NCI-H774 (cell line): ENCODE measurements around the gene RNF19B.

Source experiments
- DNase-seq: peaks from one replicate; lab custom pipeline; 2025; lab: John Stamatoyannopoulos, UW

Gene RNF19B

DNA sequence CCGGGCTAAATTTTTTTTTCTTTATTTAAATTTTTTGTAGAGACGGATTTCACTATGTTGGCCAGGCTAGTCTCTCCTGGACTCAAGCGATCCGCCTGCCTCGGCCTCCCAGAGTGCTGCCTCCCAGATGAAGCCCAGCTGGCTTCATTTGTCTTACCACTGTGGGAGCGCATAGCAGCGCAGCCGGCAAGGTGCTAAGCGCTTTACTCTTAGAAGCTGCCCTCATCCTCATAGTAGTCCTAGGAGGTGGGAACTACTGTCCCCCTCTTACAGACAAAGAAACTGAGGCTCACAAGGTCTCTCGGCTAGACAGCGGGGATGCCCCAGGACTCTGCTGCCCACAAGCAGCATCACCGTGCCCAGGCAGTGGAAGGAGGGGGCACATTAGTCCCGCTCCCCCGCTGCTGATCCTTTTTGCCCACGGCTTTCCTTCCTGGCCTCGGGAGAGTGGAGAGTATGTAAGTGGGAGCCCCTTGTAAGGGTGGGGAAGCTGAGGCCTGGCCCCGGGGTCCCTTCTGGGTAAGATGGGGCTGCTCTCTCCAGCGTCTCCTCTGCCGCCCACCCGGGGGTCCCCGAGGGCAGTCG, 64.1 kb downstream of the RNF19B start:
- DNase-seq, result no peak

DNA sequence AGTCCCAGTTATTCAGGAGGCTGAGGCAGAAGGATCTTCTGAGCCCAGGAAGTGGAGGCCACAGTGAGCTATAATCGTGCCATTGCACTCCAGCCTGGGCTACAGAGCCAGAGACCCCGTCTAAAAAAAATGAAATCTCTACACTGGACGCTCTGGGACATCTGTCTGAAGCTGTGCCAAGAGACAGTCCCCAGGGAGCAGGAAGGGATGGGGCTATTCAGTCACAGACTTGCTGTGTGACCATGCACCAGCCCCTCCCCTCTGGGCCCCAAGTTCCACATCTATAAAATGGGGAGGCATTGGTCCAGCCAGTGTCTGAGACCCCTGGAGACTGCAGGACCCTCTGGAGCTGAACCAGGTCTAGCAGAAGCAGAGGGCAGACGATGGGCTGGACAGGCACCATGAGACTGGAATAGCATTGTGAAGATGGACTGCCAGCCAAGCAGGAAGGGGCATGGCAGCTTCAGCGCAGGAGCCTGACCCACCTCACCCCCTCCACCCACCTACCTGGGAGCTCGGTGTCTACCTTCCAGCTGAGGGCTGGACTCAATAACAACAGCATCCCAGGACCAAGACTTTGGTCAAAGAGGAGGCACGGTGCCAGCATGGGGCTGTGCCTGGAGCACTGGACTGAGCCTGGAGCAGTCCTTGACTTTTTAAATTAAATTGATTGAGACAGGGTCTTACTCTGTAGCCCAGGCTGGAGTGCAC, 64.9 kb downstream of the RNF19B start:
- DNase-seq, result no peak

DNA sequence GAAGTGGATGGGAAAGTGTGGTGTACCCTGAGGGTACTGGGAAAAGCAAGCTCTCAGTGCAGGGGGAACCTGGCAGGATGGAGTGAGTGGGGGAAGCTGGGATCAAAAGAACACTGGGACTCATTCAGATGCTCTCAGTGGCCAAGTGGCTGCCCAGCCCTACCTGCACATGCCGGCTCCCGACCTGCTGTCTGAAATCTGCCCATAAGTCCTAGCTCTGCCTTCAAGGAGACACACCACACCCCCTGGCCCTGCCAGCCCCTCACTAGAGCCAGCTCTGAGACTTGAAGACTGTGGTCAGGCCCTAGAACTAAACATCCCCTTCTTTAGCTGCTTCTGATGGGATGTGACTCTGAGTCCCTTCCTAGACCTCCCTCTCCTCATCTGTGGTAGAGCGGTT, 65.7 kb downstream of the RNF19B start:
- no peak for DNase-seq

DNA sequence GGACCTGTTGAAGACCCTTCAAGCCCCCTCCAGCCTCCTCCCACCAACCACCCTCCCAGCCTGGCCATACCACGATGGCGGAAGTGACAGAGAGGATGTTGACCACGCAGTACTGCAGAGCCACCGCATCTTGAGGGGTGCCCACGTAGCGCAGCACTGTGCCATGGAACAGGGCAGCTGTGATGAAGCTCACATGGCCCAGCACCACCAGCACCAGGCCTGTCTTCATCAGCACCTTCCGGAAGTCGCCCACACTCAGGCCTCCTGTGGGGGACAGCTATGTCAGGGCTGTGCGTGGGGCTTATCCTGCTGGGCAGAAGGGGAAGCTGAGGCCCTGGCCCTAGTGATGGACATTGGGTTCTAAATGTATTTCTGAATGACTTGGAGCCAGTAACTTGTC, 66.6 kb downstream of the RNF19B start:
- DNase-seq, result no peak

DNA sequence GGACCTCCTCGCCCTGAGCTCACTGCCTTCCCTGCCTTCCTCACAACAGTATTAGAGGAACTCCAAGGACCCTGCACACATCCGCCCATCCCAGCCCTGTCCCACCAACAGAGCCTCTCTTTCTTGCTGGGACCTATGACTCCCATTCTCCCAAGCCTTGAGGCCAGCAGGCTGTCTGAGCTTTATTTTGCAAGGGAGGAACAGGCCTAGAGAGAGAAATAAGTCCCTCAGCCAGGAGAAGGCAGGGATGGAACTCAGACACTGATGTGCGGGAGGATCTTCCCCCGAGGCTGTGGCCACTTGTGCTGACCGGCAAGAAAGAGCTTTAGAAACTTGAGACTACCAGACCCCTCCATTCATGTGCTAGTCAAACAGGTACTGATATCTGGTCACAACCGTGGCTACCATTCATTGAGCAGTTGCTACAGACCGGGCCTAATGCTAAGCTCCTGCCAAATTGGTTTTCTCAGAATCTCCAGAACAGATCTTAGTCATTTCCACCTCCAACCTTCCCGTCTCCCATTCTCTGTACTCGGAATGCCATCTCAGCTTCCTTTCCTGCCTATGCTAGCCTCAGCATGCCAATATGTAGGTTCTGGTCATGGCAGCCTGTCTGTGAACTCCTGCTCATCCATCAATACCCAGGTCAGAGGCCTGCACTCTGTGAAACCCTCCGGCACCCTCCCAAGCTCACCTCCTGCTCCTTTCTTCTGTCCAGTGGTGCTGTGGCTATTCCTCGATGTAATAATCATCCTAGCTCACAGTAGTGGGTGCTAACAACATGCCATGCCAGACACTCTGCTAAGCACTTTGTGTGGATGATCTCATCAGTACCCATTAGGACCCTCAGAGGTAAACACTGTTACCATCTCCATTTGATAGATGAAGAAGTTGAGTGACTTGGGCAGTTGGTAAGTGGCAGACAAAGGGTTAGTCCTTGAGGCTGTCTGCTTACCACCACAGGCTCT, 67.2 kb downstream of the RNF19B start:
- DNase-seq, result no peak

DNA sequence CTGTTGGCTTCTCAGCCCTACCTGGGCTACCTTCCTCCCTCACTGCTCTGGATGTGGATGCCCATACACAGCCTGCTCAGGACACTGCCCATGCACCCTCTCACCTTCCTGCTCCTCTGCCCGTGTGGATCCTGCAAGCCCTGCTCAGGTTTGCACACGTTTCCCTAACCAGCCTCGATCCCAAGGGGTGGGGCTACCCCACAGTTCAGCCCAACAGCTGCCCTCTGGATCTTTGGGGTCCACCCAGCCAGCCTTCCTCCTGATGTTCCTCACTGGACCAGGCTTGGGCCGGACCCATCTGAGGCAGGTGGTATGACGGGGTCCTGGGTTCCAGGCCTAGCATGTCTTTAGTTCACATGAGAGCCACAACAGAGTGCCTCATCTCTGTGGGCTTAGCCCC, 68.2 kb downstream of the RNF19B start:
- no peak for DNase-seq

DNA sequence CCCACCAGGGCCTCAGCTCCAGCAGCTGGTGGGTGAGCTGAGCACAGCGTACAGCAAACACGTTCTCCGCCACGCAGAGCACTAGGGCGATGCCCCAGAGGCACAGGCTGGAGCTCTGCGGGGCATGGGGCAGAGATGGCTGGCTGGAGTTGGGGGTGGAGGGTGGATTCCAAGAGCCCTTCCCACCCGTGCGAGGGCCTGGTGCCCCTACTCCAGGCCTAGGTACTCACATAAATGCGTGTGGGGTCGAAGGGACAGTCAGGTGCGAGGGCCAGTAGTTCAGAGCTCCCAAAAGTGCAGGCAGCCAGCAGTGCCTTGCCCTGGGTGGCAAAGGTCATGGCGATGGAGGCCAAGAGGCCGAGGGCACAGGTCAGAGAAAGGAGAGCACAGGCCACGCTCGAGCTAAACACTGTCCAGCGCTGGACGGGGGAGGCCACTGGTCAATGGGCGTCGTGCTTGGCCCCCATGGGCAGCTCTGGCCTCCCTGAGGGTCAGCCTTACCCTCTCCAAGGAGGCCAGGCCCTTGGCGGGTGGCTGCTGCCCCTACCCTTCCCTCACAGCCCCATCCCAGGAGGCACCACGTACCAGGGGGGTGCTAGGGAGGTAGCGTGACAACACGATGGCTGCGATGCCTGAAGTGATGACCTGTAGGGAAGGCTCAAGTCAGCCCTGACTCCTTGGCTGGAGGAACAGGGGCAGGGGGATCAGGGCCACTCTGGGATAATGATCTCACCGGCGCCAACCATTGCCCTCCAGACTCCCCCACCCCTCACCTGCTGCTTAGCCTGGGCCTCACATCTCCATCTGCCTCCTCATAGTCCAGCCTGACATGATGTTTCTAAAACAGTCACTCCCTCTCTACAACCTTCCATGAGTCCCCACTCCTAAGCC, 69.0 kb downstream of the RNF19B start:
- DNase-seq, result no peak

DNA sequence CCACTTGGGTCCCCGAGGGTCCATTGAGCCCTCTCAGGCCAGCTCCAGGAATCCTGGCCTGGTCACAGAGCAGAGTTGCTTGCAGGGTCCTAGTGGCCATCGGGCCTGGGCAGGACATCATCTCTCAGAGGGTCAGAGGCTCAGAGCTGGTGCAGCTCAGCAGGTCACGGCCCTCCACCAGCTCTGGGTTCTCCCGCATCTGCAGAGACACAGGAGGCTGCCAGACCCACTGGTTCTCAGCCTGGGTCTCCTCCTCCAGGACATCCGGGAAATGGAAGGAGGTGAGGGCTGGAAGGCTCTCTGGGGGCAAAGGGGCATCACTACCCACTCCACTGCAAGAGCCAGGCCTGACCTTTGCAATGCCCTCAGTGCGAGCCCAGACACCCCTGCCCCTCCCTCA, 69.9 kb downstream of the RNF19B start:
- DNase-seq, result no peak

DNA sequence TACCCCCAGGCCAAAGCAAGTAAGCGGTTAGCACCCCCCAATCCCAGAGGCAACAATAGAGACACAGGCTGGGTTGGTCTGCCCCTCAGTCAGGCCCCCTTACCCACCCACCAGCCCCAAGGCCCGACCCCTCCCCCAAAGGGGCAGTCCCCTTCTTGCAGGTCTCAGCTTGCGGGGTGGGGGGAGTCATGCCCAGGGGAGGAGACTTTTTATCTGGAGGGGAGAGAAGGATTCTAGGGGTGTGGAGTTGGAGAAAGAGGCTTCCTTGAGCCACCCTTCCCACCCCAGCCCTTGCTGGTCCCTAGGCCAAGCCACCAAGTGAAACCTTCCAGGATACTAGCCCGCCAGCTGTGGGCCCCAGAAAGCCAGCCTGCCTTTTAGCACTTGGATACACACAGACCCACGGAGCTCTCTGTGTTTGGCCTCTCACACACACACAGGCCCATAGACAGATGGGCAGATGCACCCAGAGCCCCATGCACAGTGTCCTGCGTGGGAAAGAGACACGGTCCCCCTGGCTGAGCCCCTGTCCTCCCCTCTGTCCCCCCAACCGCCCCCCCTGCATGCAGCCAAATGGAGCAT, 70.5 kb downstream of the RNF19B start:
- no peak for DNase-seq

DNA sequence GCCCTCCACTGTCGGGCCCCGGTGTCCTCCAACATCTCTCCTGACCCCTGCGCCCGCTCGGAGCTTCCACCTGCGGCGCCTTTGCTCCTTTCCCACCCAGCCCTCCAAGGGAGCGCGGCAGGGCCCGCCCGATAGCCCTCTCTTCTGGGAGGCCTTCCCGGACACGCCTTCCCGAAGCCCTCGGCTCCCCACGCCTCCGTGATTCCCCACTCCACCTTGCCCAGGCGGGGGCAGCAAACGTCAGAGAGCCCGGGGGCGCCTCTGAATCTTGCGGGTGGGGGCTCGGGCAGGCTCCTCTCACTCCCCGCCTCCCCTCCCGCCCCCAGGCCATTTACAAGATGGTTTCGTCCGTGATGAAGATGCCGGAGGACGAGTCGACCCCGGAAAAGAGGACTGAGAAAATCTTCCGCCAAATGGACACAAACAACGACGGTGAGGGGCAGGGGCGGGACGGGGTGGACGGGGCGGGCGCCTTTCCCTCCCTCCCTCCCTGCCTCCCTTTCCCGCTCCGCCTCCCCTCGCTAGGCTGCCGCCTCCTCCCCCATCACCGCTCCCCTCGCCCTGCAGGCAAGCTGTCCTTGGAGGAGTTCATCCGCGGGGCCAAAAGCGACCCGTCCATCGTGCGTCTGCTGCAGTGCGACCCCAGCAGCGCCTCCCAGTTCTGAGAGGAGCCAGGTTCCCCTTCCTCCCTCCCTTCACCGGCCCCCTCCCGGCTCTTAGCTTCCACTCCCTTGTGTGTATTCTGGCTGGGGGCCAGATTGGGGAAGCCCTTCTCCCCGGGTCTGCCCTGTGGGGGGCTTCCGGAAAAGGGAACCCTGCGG, 71.2 kb downstream of the RNF19B start:
- peak; percentile 75 for DNase-seq

DNA sequence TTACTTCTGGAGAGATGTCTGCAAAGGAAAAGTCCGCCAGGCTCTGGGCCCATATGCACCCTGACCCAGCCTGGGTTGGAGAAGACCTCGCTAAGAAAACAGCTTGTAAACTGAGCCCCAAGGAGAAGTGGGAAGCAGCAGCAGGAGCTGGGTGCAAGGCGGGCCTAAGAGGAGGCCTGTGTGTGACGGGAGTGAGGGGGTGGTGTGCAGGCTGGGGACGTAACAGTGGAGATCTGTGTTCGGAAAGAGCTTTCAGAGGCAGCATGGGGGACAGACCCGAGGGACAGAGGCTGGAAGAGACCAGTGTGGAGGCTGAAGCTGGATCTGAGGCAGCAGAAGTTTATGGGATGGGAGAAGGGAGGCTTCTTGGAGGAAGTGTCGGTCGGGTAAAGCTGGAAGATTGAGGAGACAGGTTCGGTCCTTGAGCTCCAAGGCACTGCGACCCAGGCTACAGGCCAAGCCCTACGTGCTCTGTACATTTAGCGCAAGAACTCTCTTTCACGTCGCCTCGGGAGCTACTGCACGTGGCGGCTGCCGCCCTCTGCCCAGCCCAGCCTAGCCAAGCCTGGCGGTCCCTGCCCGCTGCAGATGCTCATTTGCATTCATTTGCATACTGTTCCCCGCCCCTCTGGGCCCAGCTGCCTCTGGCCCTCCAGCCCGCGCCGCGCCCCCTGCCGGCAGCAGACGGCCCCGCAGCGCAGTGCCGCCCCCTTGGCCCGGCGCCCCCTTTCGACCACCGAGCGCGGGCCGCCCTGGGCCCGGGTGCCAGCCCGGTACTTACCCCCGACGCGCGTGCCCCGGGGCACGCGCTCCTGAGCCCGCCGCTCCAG, 72.0 kb downstream of the RNF19B start:
- DNase-seq, result peak; percentile 81

DNA sequence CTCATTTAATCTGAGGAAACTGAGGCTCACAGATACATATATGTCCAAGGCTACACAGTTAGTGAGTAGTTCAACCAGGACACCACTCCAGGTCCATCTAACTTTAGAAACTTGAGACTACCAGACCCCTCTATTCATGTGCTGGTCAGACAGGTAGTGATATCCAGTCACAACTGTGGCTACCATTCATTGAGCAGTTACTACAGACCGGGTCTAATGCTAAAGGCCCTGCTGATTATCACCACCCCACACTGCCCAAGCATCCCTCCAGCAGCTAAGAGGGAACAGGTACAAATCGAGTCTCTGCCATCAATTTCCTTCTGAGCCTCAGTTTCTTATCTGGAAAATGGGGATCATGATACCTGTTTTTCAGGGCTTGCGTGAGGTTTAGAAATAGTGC, 73.0 kb downstream of the RNF19B start:
- DNase-seq, result no peak

DNA sequence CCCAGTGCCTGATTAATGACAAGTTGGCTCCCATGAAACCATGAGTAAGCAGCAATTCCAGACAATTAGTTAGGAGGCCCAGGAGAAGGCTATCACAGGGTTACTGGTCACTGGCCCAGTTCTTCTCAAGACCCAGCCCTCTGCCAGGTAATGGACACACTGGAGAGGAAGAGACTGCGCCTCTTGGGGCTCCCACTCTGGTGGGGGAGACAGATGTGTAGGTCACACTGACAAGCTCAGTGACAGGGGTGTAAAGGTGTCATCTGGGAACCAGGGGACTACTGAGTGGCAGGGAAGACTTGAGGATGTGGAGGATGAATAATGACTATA, 73.4 kb downstream of the RNF19B start:
- DNase-seq, result no peak

DNA sequence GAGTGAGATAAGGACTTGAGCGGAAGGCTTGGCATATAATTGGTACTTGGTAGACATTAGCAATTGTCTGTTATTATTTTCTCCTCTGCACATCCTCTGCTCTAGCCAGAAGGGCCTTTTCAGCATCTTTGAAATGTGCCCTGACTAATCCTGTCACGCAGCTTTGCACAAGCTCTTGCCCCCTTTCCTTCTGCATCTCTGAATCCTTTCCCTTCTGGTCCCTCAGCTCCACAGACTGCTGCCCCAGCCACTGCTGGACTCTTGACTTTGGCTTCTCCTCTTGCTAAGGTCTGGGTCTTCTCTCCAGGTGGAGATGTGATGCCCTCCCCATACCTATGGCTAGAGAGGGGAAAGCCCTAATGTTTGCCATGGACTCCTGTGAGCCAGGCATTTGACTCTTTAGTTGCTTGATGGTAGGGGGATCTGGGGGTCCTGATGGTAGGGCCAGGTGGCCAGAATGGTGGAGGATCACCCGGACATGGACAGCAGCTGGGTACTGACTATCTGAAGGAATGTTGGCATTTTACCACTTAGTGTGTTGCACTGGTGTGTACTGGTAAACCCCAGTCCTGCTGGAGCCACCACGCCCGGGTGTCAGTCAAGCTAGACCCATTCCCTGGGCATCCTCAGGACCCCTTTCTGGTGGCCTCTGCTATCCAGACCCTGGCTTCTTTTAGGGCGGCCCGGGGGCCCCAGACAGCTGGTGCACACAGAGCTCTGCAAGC, 73.9 kb downstream of the RNF19B start:
- no peak for DNase-seq

DNA sequence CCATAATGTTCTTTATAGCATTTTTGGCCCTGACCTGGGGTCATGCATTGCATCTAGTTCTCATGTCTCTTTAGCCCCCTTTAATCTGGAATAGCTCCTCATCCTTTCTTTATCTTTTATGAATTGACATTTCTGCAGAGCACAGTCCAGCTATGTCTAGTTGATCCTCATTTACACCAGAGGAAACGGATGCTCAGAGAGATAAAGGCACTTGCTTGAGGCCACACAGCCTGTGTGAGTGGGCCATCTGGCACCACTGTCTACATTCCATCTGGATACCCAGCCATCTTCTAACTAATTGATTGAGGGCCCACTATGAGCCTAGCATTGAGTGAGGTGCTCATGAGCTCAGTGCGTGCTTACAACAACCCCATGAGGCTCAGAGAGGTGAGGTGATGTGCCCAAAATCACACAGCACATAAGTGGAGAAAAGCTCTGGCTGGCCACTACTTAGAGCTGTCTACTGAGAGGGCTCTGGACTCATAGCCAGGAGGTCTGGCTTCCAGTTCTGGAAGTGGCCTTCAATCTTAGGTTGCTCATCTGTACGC, 74.8 kb downstream of the RNF19B start:
- DNase-seq, result no peak

DNA sequence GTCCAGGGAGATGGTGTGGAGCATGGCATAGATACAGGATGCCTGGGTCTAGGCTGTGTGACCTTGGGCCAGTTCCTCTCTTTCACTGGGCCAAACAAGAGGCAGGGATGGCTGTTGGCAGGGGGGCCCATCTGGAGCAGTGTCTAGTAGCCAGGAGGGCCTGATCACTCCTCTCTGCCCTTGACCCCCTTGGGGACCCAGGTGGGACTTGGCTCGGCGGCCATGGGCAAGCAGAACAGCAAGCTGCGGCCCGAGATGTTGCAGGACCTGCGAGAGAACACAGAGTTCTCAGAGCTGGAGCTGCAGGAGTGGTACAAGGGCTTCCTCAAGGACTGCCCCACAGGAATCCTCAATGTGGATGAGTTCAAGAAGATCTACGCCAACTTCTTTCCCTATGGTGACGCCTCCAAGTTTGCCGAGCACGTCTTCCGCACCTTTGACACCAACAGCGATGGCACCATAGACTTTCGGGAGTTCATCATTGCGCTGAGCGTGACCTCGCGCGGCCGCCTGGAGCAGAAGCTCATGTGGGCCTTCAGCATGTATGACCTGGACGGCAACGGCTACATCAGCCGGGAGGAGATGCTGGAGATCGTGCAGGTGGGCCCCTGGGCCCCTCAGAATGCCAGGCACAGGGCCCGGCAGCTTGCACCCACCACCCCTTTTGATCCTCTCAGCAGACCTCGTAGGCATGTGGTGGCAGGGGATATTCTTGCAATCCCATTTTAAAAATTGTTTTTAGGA, 75.8 kb downstream of the RNF19B start:
- DNase-seq, result no peak

DNA sequence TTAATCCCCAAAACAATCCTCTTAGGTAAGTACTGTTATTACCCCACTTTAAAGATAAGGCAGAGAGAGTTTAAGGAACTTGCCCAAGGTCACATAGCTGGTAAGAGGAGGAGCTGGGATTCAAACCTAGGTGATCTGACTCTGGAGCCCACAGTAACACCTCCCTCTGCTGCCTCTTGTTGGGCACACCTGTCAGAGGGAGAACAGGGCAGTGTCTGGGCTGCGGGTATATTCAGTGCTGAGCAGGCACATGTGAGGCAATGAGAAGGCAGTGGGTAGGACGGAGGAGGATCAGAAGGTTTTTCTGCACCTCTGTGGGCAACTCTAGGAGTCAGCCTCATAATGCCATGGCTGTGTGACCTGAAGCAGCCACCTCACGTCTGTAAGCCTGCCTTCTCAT, 76.5 kb downstream of the RNF19B start:
- no peak for DNase-seq

DNA sequence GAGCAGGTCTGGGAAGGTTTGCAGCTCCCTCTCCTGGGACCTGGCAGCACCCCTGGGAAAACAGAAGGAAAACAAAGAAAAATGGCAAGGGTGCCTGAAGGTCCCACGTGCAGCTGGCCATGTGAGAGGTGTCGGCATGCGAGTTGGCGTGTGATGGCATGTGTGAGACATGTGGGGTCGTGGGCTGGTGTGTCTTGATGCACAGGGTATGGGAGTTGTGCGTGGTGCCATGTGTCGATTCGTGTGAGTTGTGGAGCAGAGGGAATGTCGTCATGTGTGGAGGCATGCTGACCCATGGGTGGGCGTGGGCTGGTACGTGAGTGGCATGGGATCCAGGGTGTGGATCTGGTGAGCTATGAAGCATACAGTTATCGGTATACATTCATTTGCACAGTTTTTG, 77.0 kb downstream of the RNF19B start:
- no peak for DNase-seq
